K562 (cell line): ENCODE data around the gene ABCD3. TPM values are rescaled to one million over a fixed set of nuclear protein-coding genes. Genes with fewer than 3 reads are reported as not detected.

ENCODE experiments used
- ATF1 ChIP-seq, 2 experiments: fragments of 450-650 bp in 1 of 2; IDR thresholded peaks; 2 replicates each; pipeline ENCODE4 v1.6.1; 2016; ENCODE audit warnings: missing compliant biosample characterization in 1 of 2, missing genetic modification characterization in 1 of 2
- CHD2 ChIP-seq: IDR thresholded peaks from 2 replicates; pipeline ENCODE4 v1.6.1; 2011; ENCODE audit warnings: low read depth, low read length
- CHD4 ChIP-seq: fragments of 200-600 bp; sonication (generic); IDR thresholded peaks from 3 replicates; pipeline ENCODE4 v1.6.1; 2012; ENCODE audit warnings: low read depth, mild to moderate bottlenecking, mixed read lengths, low read length, inconsistent platforms; ENCODE audit not compliant: insufficient read depth, insufficient replicate concordance, poor library complexity, severe bottlenecking
- GATA2 ChIP-seq: sonication (generic); formaldehyde crosslinking; IDR thresholded peaks from 2 replicates; pipeline ENCODE4 v1.4.0; 2020; ENCODE audit warnings: mild to moderate bottlenecking, missing genetic modification reagents
- NFIX ChIP-seq: fragments of 250-450 bp; sonication (Bioruptor Pico); IDR thresholded peaks from 2 replicates; pipeline ENCODE4 v1.4.0; 2020; ENCODE audit warnings: low read depth, mild to moderate bottlenecking, moderate library complexity
- TEAD1 ChIP-seq, 2 experiments: fragments of 450-650 bp in 1 of 2; sonication (generic) in 1 of 2; formaldehyde crosslinking; IDR thresholded peaks; 2 replicates each; pipeline versions ENCODE4 v1.4.0 to v1.8.0; 2020 to 2022; ENCODE audit warnings: mild to moderate bottlenecking in 2 of 2, missing genetic modification reagents in 1 of 2
- ZBED1 ChIP-seq: IDR thresholded peaks from 2 replicates; pipeline ENCODE4 v1.6.1; 2014
- ZFPM2 ChIP-seq: fragments of 250-450 bp; sonication (Bioruptor Pico); IDR thresholded peaks from 2 replicates; pipeline ENCODE4 v1.5.1; 2022; ENCODE audit warnings: mild to moderate bottlenecking
- polyA plus RNA-seq, 8 experiments: library from polyadenylated mRNA; depleted of rRNA in 4 of 8; stranded (reverse) in 5 of 8; unstranded in 3 of 8; fragments of >200 nt; fragmentation: Nextera tagmentation in 2 of 8; fragmentation: Illumina TruSeq in 1 of 8; extraction: Ambion mirVana in 2 of 8; extraction: Trizol in 1 of 8; gene quantifications; 2 replicates each; pipeline versions ENCODE4 v1.2.1 to v1.2.3, GENCODE V29; 2011 to 2014; ENCODE audit warnings: inconsistent platforms in 1 of 8, missing spikeins in 1 of 8
- total RNA-seq, 7 experiments: library from RNA; depleted of rRNA in 6 of 7; stranded (reverse); fragments of >200 nt in 6 of 7; fragmentation: Illumina TruSeq in 2 of 7; extraction: Trizol in 2 of 7; gene quantifications; 2 replicates each; pipeline versions ENCODE4 v1.2.1 to v1.2.3, GENCODE V29; 2011 to 2021; ENCODE audit warnings: low replicate concordance in 1 of 7
- TF ChIP-seq, protein P1 (sequence below): fragments of 450-650 bp; IDR thresholded peaks from 2 replicates; pipeline ENCODE4 v1.6.1; 2018; ENCODE audit not compliant: partially characterized antibody
- TF ChIP-seq, protein P2 (sequence below), 2 experiments: fragments of 450-650 bp in 1 of 2; IDR thresholded peaks; 2 replicates each; pipeline ENCODE4 v1.6.1; 2011 to 2017; ENCODE audit warnings: low read depth in 2 of 2, antibody characterized with exemption in 1 of 2, borderline replicate concordance in 1 of 2, low read length in 1 of 2, mild to moderate bottlenecking in 1 of 2, mixed read lengths in 1 of 2; ENCODE audit not compliant: control insufficient read depth in 1 of 2

The ABCD3 gene
- total and polyA plus RNA-seq, 9 of the 15 experiments (the other 6 are each of a cell fraction or from before 2014, with no cell fraction given) = 11.0 to 30.7 (median 15.5) TPM

DNA sequence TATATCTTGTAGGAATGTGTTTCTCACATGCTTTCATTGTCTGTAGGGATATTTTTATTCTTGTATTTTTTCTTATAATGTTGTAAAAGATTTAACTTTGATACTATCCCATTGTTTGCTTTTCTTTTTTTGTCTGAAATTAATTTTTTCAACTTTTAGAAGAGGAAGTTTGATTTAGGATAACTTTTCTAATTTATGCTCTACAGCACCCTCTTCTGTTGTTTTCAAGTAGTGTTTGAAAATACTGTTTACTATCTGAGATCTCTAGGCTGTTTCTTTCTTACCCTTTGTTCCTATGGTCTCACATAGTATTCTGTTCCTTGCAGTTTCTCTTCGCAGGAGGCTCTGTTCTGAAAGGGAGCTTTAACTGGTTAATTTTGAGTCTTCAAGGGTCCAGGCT is 21.9 kb downstream of the ABCD3 start (continued):
- TF ChIP-seq ZFPM2 (CRISPR knock-in tag) = no peak
- no peak for TF ChIP-seq NFIX (CRISPR knock-in tag)
- no peak for TF ChIP-seq ZBED1
- TF ChIP-seq GATA2 (CRISPR knock-in tag) = no peak
- TF ChIP-seq CHD4 = no peak
- no peak for TF ChIP-seq CHD2
- no peak for TF ChIP-seq ATF1 (CRISPR knock-in tag; IDR thresholded peaks at IDR 0.05)
- TF ChIP-seq ATF1 (tag; IDR thresholded peaks at IDR 0.05) = no peak
- no peak for TF ChIP-seq TEAD1 (CRISPR knock-in tag; IDR thresholded peaks at IDR 0.05)
- TF ChIP-seq, protein P1, sequence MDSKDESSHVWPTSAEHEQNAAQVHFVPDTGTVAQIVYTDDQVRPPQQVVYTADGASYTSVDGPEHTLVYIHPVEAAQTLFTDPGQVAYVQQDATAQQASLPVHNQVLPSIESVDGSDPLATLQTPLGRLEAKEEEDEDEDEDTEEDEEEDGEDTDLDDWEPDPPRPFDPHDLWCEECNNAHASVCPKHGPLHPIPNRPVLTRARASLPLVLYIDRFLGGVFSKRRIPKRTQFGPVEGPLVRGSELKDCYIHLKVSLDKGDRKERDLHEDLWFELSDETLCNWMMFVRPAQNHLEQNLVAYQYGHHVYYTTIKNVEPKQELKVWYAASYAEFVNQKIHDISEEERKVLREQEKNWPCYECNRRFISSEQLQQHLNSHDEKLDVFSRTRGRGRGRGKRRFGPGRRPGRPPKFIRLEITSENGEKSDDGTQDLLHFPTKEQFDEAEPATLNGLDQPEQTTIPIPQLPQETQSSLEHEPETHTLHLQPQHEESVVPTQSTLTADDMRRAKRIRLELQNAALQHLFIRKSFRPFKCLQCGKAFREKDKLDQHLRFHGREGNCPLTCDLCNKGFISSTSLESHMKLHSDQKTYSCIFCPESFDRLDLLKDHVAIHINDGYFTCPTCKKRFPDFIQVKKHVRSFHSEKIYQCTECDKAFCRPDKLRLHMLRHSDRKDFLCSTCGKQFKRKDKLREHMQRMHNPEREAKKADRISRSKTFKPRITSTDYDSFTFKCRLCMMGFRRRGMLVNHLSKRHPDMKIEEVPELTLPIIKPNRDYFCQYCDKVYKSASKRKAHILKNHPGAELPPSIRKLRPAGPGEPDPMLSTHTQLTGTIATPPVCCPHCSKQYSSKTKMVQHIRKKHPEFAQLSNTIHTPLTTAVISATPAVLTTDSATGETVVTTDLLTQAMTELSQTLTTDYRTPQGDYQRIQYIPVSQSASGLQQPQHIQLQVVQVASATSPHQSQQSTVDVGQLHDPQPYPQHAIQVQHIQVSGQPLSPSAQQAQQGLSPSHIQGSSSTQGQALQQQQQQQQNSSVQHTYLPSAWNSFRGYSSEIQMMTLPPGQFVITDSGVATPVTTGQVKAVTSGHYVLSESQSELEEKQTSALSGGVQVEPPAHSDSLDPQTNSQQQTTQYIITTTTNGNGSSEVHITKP = no peak
- TF ChIP-seq, protein P2, sequence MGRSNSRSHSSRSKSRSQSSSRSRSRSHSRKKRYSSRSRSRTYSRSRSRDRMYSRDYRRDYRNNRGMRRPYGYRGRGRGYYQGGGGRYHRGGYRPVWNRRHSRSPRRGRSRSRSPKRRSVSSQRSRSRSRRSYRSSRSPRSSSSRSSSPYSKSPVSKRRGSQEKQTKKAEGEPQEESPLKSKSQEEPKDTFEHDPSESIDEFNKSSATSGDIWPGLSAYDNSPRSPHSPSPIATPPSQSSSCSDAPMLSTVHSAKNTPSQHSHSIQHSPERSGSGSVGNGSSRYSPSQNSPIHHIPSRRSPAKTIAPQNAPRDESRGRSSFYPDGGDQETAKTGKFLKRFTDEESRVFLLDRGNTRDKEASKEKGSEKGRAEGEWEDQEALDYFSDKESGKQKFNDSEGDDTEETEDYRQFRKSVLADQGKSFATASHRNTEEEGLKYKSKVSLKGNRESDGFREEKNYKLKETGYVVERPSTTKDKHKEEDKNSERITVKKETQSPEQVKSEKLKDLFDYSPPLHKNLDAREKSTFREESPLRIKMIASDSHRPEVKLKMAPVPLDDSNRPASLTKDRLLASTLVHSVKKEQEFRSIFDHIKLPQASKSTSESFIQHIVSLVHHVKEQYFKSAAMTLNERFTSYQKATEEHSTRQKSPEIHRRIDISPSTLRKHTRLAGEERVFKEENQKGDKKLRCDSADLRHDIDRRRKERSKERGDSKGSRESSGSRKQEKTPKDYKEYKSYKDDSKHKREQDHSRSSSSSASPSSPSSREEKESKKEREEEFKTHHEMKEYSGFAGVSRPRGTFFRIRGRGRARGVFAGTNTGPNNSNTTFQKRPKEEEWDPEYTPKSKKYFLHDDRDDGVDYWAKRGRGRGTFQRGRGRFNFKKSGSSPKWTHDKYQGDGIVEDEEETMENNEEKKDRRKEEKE (IDR thresholded peaks at IDR 0.05; ENCODE audit: borderline replicate concordance in 1 of 2, control insufficient read depth in 1 of 2, low read depth in 2 of 2, low read length in 1 of 2) = no peak
